Breast epithelium (tissue), 4 donors: Measurements from ENCODE around the gene CYP39A1. TPM values are rescaled to one million over a fixed set of nuclear protein-coding genes. Genes with fewer than 3 reads are reported as not detected.

Experiments used
- DNase-seq, 2 donors: peaks; one replicate each; pipeline ENCODE4 v3.0.0-alpha.2; 2019; ENCODE audit warnings: low spot score in 2 of 2
- H3K27ac ChIP-seq, 2 donors: fragments of 200-600 bp; sonication (generic) in 1 of 2; one replicate each; pipeline ENCODE4 v1.5.1; 2016 to 2019; ENCODE audit warnings: mild to moderate bottlenecking in 1 of 2
- H3K27me3 ChIP-seq, 2 donors: fragments of 200-600 bp; sonication (generic) in 1 of 2; one replicate each; pipeline versions ENCODE4 v1.5.1 to v1.6.0; 2017 to 2019; ENCODE audit warnings: control low read depth in 1 of 2, mild to moderate bottlenecking in 1 of 2
- H3K36me3 ChIP-seq: fragments of 200-600 bp; one replicate; pipeline ENCODE4 v1.5.1; 2019
- H3K4me1 ChIP-seq, 2 donors: fragments of 200-600 bp; sonication (generic); one replicate each; pipeline ENCODE4 v1.5.1; 2016 to 2019; ENCODE audit warnings: control low read depth in 1 of 2
- H3K4me3 ChIP-seq, 3 donors: fragments of 200-600 bp; sonication (generic); 1 replicate in 2 of 3; 2 replicates in 1 of 3; pipeline ENCODE4 v1.5.1; 2016 to 2019; ENCODE audit warnings: mild to moderate bottlenecking in 3 of 3, moderate library complexity in 2 of 3
- H3K9me3 ChIP-seq, 2 donors: fragments of 200-600 bp; sonication (generic) in 1 of 2; one replicate each; pipeline ENCODE4 v1.5.1; 2016 to 2019; ENCODE audit warnings: control low read depth in 1 of 2
- CTCF ChIP-seq, 3 donors: fragments of 450-650 bp; IDR thresholded peaks; one replicate each; pipeline ENCODE4 v1.5.1; 2016 to 2017; ENCODE audit warnings: antibody characterized with exemption in 3 of 3, mild to moderate bottlenecking in 3 of 3, moderate library complexity in 3 of 3
- POLR2A ChIP-seq: fragments of 450-650 bp; IDR thresholded peaks from one replicate; pipeline ENCODE4 v1.6.1; 2016; ENCODE audit warnings: antibody characterized with exemption, mild to moderate bottlenecking, moderate library complexity
- POLR2AphosphoS5 ChIP-seq, 3 donors: sonication (generic); formaldehyde crosslinking; IDR thresholded peaks; one replicate each; pipeline ENCODE4 v1.6.1; 2017; ENCODE audit warnings: antibody characterized with exemption in 3 of 3
- intact Hi-C: fragments of 100-400 bp; cut with DNase I; formaldehyde crosslinking; loops from one replicate; pipeline ENCODE4 v1.15.1; 2023; ENCODE audit warnings: low total_unique reads
- total RNA-seq, 3 donors: library from RNA; depleted of rRNA; stranded (reverse); fragments of >200 nt; gene quantifications; one replicate each; pipeline ENCODE4 v1.1.0, GENCODE V29; 2016

The CYP39A1 gene
- total RNA-seq, 3 donors from 2014 or later, result 1.6 to 12.3 (median 6.9) TPM

GRCh38 chr6:46563924-46564323 is 88.7 kb downstream of the CYP39A1 start:
- intact Hi-C loops, result no loop called here
- H3K9me3 ChIP-seq, result no peaks in the 10 kb centered on the region
- DNase-seq, result no peak
- no peak overlapping the region for H3K4me3 ChIP-seq
- no peaks in the 10 kb centered on the region for H3K4me1 ChIP-seq
- H3K27ac ChIP-seq, result no peak overlapping the region
- TF ChIP-seq POLR2AphosphoS5 (IDR thresholded peaks at IDR 0.05) (no peak), CTCF (IDR thresholded peaks at IDR 0.05) (no peak), POLR2A (no peak)
- H3K36me3 ChIP-seq, result no peaks in the 10 kb centered on the region
- H3K27me3 ChIP-seq, result no peaks in the 10 kb centered on the region

GRCh38 chr6:46556053-46556452 is 96.6 kb downstream of the CYP39A1 start:
- Histone ChIP-seq H3K9me3 (no peaks in the 10 kb centered on the region), H3K27me3 (no peaks in the 10 kb centered on the region), H3K36me3 (no peaks in the 10 kb centered on the region), H3K27ac (no peak overlapping the region), H3K4me3 (no peak overlapping the region), H3K4me1 (no peaks in the 10 kb centered on the region)
- intact Hi-C loops, result no loop called here
- TF ChIP-seq POLR2AphosphoS5 (IDR thresholded peaks at IDR 0.05), result no peak
- no peak for TF ChIP-seq CTCF (IDR thresholded peaks at IDR 0.05)
- no peak for TF ChIP-seq POLR2A
- no peak for DNase-seq

GRCh38 chr6:46555129-46555528 is 97.5 kb downstream of the CYP39A1 start:
- Histone ChIP-seq H3K27ac (no peak overlapping the region), H3K4me1 (no peaks in the 10 kb centered on the region), H3K9me3 (no peaks in the 10 kb centered on the region), H3K36me3 (no peaks in the 10 kb centered on the region), H3K4me3 (no peak overlapping the region), H3K27me3 (no peaks in the 10 kb centered on the region)
- intact Hi-C loops, result no loop called here
- no peak for TF ChIP-seq POLR2A
- TF ChIP-seq CTCF (IDR thresholded peaks at IDR 0.05), result no peak
- TF ChIP-seq POLR2AphosphoS5 (IDR thresholded peaks at IDR 0.05), result no peak
- no peak for DNase-seq

- no peak for DNase-seq
- Histone ChIP-seq H3K36me3 (no peaks in the 10 kb centered on the region), H3K27ac (no peak overlapping the region), H3K4me3 (no peak overlapping the region), H3K9me3 (peaks cover 5 to 6% of the 10 kb centered on the region in 2 donors), H3K27me3 (no peaks in the 10 kb centered on the region), H3K4me1 (no peaks in the 10 kb centered on the region)
- intact Hi-C loops, result no loop called here
- TF ChIP-seq CTCF (IDR thresholded peaks at IDR 0.05) (no peak), POLR2AphosphoS5 (IDR thresholded peaks at IDR 0.05) (no peak), POLR2A (no peak)
These were observed 103.5 kb downstream of the CYP39A1 start for GRCh38 chr6:46549155-46549554.

- no peak for TF ChIP-seq POLR2AphosphoS5 (IDR thresholded peaks at IDR 0.05)
- TF ChIP-seq POLR2A, result no peak
- TF ChIP-seq CTCF (IDR thresholded peaks at IDR 0.05), result no peak
- H3K9me3 ChIP-seq, result peaks cover 5 to 6% of the 10 kb centered on the region in 2 donors
- H3K4me3 ChIP-seq, result no peak overlapping the region
These were observed 111.1 kb downstream of the CYP39A1 start for GRCh38 chr6:46541556-46541955.

More at GRCh38 chr6:46541556-46541955, 111.1 kb downstream of the CYP39A1 start:
- intact Hi-C loops, result no loop called here
- H3K4me1 ChIP-seq, result no peaks in the 10 kb centered on the region
- no peak overlapping the region for H3K27ac ChIP-seq
- no peaks in the 10 kb centered on the region for H3K36me3 ChIP-seq
- DNase-seq, result no peak
- no peaks in the 10 kb centered on the region for H3K27me3 ChIP-seq
